GM23338 (cell line): ENCODE data around the gene XDH. TPM values are rescaled to one million over a fixed set of nuclear protein-coding genes. Genes with fewer than 3 reads are reported as not detected.

ENCODE experiments used
- ATAC-seq: fragments of 200-7000 bp; cut with Tn5 transposase; 3 replicates; pipeline ENCODE4 v1.9.1; 2020
- DNase-seq: peaks from one replicate; pipeline ENCODE4 v3.0.0-alpha.2; 2015; ENCODE audit warnings: low spot score
- H2AFZ ChIP-seq: fragments of 200-600 bp; sonication (generic); 2 replicates; pipeline ENCODE4 v1.8.0; 2016; ENCODE audit warnings: antibody characterized with exemption, mild to moderate bottlenecking, moderate library complexity
- H3F3A ChIP-seq: fragments of 200-600 bp; sonication (generic); replicated peaks from 2 replicates; pipeline ENCODE4 v1.8.0; 2017; ENCODE audit warnings: antibody characterized with exemption, mixed run types, low read depth
- H3K27ac ChIP-seq: fragments of 200-600 bp; sonication (generic); 2 replicates; pipeline ENCODE4 v1.6.1; 2016; ENCODE audit warnings: low read depth
- H3K27me3 ChIP-seq: fragments of 200-600 bp; sonication (generic); 2 replicates; pipeline ENCODE4 v1.8.0; 2016; ENCODE audit warnings: mild to moderate bottlenecking, mixed run types, moderate library complexity; ENCODE audit not compliant: insufficient read depth
- H3K36me3 ChIP-seq: fragments of 200-600 bp; sonication (generic); 2 replicates; pipeline ENCODE4 v1.8.0; 2016; ENCODE audit warnings: mild to moderate bottlenecking; ENCODE audit not compliant: insufficient read depth
- H3K4me1 ChIP-seq: fragments of 200-600 bp; sonication (generic); 2 replicates; pipeline ENCODE4 v1.8.0; 2016; ENCODE audit warnings: mild to moderate bottlenecking, moderate library complexity; ENCODE audit not compliant: insufficient read depth
- H3K4me2 ChIP-seq: fragments of 200-600 bp; sonication (generic); 2 replicates; pipeline ENCODE4 v1.7.1; 2017; ENCODE audit warnings: mixed run types
- H3K4me3 ChIP-seq: fragments of 200-600 bp; sonication (generic); 2 replicates; pipeline ENCODE4 v1.6.1; 2016; ENCODE audit warnings: mixed run types
- H3K79me2 ChIP-seq: fragments of 200-600 bp; sonication (generic); replicated peaks from 2 replicates; pipeline ENCODE4 v1.8.0; 2017; ENCODE audit warnings: mild to moderate bottlenecking; ENCODE audit not compliant: insufficient read depth
- H3K9me2 ChIP-seq: fragments of 200-600 bp; sonication (generic); 2 replicates; pipeline ENCODE4 v1.8.0; 2017; ENCODE audit not compliant: insufficient read depth
- H4K20me1 ChIP-seq: fragments of 200-600 bp; sonication (generic); replicated peaks from 2 replicates; pipeline ENCODE4 v1.8.0; 2017; ENCODE audit warnings: mild to moderate bottlenecking; ENCODE audit not compliant: insufficient read depth
- H3K27ac Mint-ChIP-seq: 2 replicates; pipeline ENCODE4 v1.8.0; 2020; ENCODE audit warnings: inconsistent platforms, mild to moderate bottlenecking, moderate library complexity, mixed read lengths
- H3K27me3 Mint-ChIP-seq: 3 replicates; pipeline ENCODE4 v1.8.0; 2022; ENCODE audit warnings: low read depth, mild to moderate bottlenecking, moderate library complexity, mixed read lengths, inconsistent platforms; ENCODE audit not compliant: insufficient read depth, poor library complexity
- H3K36me3 Mint-ChIP-seq: 3 replicates; pipeline ENCODE4 v1.8.0; 2021; ENCODE audit warnings: low read depth, mild to moderate bottlenecking, inconsistent platforms, moderate library complexity, mixed read lengths
- H3K4me1 Mint-ChIP-seq: 3 replicates; pipeline ENCODE4 v1.8.0; 2020; ENCODE audit warnings: mild to moderate bottlenecking, inconsistent platforms, mixed read lengths
- H3K4me3 Mint-ChIP-seq: 3 replicates; pipeline ENCODE4 v1.8.0; 2021; ENCODE audit warnings: moderate library complexity, mild to moderate bottlenecking, inconsistent platforms, mixed read lengths
- H3K9me3 Mint-ChIP-seq: 3 replicates; pipeline ENCODE4 v1.8.0; 2020; ENCODE audit warnings: moderate library complexity, mild to moderate bottlenecking, inconsistent platforms, mixed read lengths
- CREB1 ChIP-seq: fragments of 250-450 bp; sonication (Bioruptor Pico); IDR thresholded peaks from 2 replicates; pipeline ENCODE4 v1.5.0; 2020; ENCODE audit warnings: low read depth, mild to moderate bottlenecking, moderate library complexity
- EZH2 ChIP-seq: fragments of 200-600 bp; sonication (generic); IDR thresholded peaks from one replicate; pipeline ENCODE4 v1.8.0; 2017; ENCODE audit warnings: antibody characterized with exemption, mild to moderate bottlenecking, low read depth; ENCODE audit not compliant: unreplicated experiment
- EZH2phosphoT487 ChIP-seq: fragments of 200-600 bp; sonication (generic); IDR thresholded peaks from one replicate; pipeline ENCODE4 v1.8.1; 2018; ENCODE audit warnings: antibody characterized with exemption; ENCODE audit not compliant: unreplicated experiment
- JUNB ChIP-seq: IDR thresholded peaks from one replicate; pipeline ENCODE4 v1.6.1; 2016; ENCODE audit warnings: antibody characterized with exemption; ENCODE audit not compliant: unreplicated experiment
- NANOG ChIP-seq: IDR thresholded peaks from 2 replicates; pipeline ENCODE4 v1.6.1; 2016; ENCODE audit warnings: antibody characterized with exemption, borderline replicate concordance
- POLR2AphosphoS5 ChIP-seq: IDR thresholded peaks from 2 replicates; pipeline ENCODE4 v1.6.1; 2016; ENCODE audit warnings: antibody characterized with exemption, low read depth
- STAT1 ChIP-seq: IDR thresholded peaks from one replicate; pipeline ENCODE4 v1.6.1; 2016; ENCODE audit warnings: antibody characterized with exemption; ENCODE audit not compliant: unreplicated experiment
- ZNF114 ChIP-seq: fragments of 250-450 bp; sonication (Bioruptor Pico); IDR thresholded peaks from 2 replicates; pipeline ENCODE4 v1.5.0; 2020; ENCODE audit warnings: mild to moderate bottlenecking, moderate library complexity
- ZNF331 ChIP-seq: fragments of 250-450 bp; sonication (Bioruptor Pico); IDR thresholded peaks from 2 replicates; pipeline ENCODE4 v1.5.0; 2020; ENCODE audit warnings: low read depth, mild to moderate bottlenecking, moderate library complexity
- polyA plus RNA-seq: library from polyadenylated mRNA; unstranded; fragments of >200 nt; fragmentation: Nextera tagmentation; extraction: Ambion mirVana; gene quantifications from 2 replicates; pipeline ENCODE4 v1.2.1, GENCODE V29; 2016
- total RNA-seq: library from RNA; depleted of rRNA; stranded (reverse); fragments of >200 nt; shearing (Covaris generic); gene quantifications from 2 replicates; pipeline ENCODE4 v1.2.3, GENCODE V29; 2014
- TF ChIP-seq, protein P1 (sequence below): IDR thresholded peaks from one replicate; pipeline ENCODE4 v1.6.1; 2018; ENCODE audit warnings: antibody characterized with exemption; ENCODE audit not compliant: unreplicated experiment
- TF ChIP-seq, protein P2 (sequence below), 2 experiments: fragments of 200-600 bp in 1 of 2; sonication (generic) in 1 of 2; conservative IDR thresholded peaks; 2 replicates each; pipeline versions ENCODE4 v1.5.1 to v1.6.1; 2016 to 2017; ENCODE audit warnings: antibody characterized with exemption in 2 of 2, low read depth in 2 of 2, mild to moderate bottlenecking in 2 of 2, moderate library complexity in 1 of 2
- TF ChIP-seq, protein P3 (sequence below): IDR thresholded peaks from 2 replicates; pipeline ENCODE4 v1.6.1; 2016; ENCODE audit warnings: antibody characterized with exemption
- TF ChIP-seq, protein P4 (sequence below): fragments of 250-450 bp; sonication (Bioruptor Pico); IDR thresholded peaks from 2 replicates; pipeline ENCODE4 v1.5.0; 2020; ENCODE audit warnings: mild to moderate bottlenecking, moderate library complexity

Gene XDH
- total and polyA plus RNA-seq, 2 experiments from 2014 or later: 0.55 to 0.87 TPM

DNA sequence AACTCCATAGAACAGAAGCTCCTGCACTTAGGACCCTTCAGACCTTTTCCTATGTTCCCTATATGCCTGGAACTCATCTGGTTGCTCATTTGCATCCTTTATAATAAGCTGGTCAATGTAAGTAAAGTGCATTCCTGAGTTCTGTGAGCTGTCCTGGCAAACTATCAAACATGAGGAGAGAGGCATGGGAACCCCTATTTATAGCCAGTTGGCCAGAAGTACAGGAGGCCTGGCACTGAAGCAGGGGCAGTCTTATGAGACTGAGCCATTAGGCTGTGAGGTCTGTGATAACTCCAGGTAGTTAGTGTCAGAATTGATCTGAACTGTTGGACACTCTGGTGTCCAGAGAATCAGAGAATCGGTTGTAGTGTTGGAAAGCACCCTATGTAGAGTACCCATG, 92.2 kb downstream of the XDH start:
- no peak overlapping the region for H3K4me3 Mint-ChIP-seq

More for the DNA sequence above, 92.2 kb downstream of the XDH start:
- Mint-ChIP-seq H3K27ac (no peak overlapping the region), H3K36me3 (no peaks in the 10 kb centered on the region), H3K4me1 (peaks cover 17% of the 10 kb centered on the region; the same call in 2 of the 3 replicates), H3K27me3 (no peaks in the 10 kb centered on the region), H3K9me3 (no peaks in the 10 kb centered on the region)
- DNase-seq (no peak), ATAC-seq (no peak)
- no peak overlapping the region for H3K4me3 ChIP-seq
- no peak overlapping the region for H3K4me2 ChIP-seq
- H3F3A ChIP-seq: no peaks in the 10 kb centered on the region
- no peak for TF ChIP-seq EZH2
- TF ChIP-seq NANOG: no peak
- TF ChIP-seq ZNF114 (CRISPR knock-in tag): no peak
- TF ChIP-seq CREB1: no peak
- TF ChIP-seq JUNB: no peak
- TF ChIP-seq, protein P1, sequence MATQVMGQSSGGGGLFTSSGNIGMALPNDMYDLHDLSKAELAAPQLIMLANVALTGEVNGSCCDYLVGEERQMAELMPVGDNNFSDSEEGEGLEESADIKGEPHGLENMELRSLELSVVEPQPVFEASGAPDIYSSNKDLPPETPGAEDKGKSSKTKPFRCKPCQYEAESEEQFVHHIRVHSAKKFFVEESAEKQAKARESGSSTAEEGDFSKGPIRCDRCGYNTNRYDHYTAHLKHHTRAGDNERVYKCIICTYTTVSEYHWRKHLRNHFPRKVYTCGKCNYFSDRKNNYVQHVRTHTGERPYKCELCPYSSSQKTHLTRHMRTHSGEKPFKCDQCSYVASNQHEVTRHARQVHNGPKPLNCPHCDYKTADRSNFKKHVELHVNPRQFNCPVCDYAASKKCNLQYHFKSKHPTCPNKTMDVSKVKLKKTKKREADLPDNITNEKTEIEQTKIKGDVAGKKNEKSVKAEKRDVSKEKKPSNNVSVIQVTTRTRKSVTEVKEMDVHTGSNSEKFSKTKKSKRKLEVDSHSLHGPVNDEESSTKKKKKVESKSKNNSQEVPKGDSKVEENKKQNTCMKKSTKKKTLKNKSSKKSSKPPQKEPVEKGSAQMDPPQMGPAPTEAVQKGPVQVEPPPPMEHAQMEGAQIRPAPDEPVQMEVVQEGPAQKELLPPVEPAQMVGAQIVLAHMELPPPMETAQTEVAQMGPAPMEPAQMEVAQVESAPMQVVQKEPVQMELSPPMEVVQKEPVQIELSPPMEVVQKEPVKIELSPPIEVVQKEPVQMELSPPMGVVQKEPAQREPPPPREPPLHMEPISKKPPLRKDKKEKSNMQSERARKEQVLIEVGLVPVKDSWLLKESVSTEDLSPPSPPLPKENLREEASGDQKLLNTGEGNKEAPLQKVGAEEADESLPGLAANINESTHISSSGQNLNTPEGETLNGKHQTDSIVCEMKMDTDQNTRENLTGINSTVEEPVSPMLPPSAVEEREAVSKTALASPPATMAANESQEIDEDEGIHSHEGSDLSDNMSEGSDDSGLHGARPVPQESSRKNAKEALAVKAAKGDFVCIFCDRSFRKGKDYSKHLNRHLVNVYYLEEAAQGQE: no peak
- TF ChIP-seq EZH2phosphoT487: no peak
- no peak for TF ChIP-seq STAT1
- TF ChIP-seq ZNF331 (CRISPR knock-in tag): no peak
- TF ChIP-seq, protein P2, sequence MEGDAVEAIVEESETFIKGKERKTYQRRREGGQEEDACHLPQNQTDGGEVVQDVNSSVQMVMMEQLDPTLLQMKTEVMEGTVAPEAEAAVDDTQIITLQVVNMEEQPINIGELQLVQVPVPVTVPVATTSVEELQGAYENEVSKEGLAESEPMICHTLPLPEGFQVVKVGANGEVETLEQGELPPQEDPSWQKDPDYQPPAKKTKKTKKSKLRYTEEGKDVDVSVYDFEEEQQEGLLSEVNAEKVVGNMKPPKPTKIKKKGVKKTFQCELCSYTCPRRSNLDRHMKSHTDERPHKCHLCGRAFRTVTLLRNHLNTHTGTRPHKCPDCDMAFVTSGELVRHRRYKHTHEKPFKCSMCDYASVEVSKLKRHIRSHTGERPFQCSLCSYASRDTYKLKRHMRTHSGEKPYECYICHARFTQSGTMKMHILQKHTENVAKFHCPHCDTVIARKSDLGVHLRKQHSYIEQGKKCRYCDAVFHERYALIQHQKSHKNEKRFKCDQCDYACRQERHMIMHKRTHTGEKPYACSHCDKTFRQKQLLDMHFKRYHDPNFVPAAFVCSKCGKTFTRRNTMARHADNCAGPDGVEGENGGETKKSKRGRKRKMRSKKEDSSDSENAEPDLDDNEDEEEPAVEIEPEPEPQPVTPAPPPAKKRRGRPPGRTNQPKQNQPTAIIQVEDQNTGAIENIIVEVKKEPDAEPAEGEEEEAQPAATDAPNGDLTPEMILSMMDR (conservative IDR thresholded peaks at IDR 0.05; ENCODE audit: low read depth in 2 of 2): no peak
- TF ChIP-seq, protein P3, sequence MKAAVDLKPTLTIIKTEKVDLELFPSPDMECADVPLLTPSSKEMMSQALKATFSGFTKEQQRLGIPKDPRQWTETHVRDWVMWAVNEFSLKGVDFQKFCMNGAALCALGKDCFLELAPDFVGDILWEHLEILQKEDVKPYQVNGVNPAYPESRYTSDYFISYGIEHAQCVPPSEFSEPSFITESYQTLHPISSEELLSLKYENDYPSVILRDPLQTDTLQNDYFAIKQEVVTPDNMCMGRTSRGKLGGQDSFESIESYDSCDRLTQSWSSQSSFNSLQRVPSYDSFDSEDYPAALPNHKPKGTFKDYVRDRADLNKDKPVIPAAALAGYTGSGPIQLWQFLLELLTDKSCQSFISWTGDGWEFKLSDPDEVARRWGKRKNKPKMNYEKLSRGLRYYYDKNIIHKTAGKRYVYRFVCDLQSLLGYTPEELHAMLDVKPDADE: no peak
- TF ChIP-seq POLR2AphosphoS5: no peak
- TF ChIP-seq, protein P4, sequence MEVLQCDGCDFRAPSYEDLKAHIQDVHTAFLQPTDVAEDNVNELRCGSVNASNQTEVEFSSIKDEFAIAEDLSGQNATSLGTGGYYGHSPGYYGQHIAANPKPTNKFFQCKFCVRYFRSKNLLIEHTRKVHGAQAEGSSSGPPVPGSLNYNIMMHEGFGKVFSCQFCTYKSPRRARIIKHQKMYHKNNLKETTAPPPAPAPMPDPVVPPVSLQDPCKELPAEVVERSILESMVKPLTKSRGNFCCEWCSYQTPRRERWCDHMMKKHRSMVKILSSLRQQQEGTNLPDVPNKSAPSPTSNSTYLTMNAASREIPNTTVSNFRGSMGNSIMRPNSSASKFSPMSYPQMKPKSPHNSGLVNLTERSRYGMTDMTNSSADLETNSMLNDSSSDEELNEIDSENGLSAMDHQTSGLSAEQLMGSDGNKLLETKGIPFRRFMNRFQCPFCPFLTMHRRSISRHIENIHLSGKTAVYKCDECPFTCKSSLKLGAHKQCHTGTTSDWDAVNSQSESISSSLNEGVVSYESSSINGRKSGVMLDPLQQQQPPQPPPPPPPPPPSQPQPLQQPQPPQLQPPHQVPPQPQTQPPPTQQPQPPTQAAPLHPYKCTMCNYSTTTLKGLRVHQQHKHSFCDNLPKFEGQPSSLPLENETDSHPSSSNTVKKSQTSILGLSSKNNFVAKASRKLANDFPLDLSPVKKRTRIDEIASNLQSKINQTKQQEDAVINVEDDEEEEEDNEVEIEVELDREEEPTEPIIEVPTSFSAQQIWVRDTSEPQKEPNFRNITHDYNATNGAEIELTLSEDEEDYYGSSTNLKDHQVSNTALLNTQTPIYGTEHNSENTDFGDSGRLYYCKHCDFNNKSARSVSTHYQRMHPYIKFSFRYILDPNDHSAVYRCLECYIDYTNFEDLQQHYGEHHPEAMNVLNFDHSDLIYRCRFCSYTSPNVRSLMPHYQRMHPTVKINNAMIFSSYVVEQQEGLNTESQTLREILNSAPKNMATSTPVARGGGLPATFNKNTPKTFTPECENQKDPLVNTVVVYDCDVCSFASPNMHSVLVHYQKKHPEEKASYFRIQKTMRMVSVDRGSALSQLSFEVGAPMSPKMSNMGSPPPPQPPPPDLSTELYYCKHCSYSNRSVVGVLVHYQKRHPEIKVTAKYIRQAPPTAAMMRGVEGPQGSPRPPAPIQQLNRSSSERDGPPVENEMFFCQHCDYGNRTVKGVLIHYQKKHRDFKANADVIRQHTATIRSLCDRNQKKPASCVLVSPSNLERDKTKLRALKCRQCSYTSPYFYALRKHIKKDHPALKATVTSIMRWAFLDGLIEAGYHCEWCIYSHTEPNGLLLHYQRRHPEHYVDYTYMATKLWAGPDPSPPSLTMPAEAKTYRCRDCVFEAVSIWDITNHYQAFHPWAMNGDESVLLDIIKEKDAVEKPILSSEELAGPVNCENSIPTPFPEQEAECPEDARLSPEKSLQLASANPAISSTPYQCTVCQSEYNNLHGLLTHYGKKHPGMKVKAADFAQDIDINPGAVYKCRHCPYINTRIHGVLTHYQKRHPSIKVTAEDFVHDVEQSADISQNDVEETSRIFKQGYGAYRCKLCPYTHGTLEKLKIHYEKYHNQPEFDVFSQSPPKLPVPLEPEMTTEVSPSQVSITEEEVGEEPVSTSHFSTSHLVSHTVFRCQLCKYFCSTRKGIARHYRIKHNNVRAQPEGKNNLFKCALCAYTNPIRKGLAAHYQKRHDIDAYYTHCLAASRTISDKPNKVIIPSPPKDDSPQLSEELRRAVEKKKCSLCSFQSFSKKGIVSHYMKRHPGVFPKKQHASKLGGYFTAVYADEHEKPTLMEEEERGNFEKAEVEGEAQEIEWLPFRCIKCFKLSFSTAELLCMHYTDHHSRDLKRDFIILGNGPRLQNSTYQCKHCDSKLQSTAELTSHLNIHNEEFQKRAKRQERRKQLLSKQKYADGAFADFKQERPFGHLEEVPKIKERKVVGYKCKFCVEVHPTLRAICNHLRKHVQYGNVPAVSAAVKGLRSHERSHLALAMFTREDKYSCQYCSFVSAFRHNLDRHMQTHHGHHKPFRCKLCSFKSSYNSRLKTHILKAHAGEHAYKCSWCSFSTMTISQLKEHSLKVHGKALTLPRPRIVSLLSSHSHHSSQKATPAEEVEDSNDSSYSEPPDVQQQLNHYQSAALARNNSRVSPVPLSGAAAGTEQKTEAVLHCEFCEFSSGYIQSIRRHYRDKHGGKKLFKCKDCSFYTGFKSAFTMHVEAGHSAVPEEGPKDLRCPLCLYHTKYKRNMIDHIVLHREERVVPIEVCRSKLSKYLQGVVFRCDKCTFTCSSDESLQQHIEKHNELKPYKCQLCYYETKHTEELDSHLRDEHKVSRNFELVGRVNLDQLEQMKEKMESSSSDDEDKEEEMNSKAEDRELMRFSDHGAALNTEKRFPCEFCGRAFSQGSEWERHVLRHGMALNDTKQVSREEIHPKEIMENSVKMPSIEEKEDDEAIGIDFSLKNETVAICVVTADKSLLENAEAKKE: no peak
- no peak overlapping the region for H2AFZ ChIP-seq
- H3K36me3 ChIP-seq: no peaks in the 10 kb centered on the region
- H3K27ac ChIP-seq: no peak overlapping the region
- no peaks in the 10 kb centered on the region for H3K9me2 ChIP-seq
- no peaks in the 10 kb centered on the region for H3K79me2 ChIP-seq
- no peaks in the 10 kb centered on the region for H4K20me1 ChIP-seq
- no peaks in the 10 kb centered on the region for H3K27me3 ChIP-seq
- no peaks in the 10 kb centered on the region for H3K4me1 ChIP-seq
